GM12878 (cell line): ENCODE measurements around the gene NID1. TPM values are rescaled to one million over a fixed set of nuclear protein-coding genes. Genes with fewer than 3 reads are reported as not detected.

Experiments used
- ATAC-seq: fragments of 200-7000 bp; cut with Tn5 transposase; 3 replicates; pipeline ENCODE4 v1.9.1; 2020; ENCODE audit warnings: mild to moderate bottlenecking, moderate library complexity
- BruUV-seq: library from RNA; stranded (reverse); fragments of 400-500 nt; replicated peaks from 2 replicates; lab custom pipeline; 2021; lab: Mats Ljungman, UMichigan
- CTCF ChIA-PET: fragments of 300-600 bp; sonication (Branson Sonifier 250); formaldehyde crosslinking; extraction: SDS; loops from one replicate; lab custom pipeline; 2021; ENCODE audit warnings: inconsistent platforms; lab: Yijun Ruan, JAX
- POLR2A ChIA-PET: fragments of 350-600 bp; formaldehyde crosslinking; extraction: SDS; loops from one replicate; lab custom pipeline; 2021; ENCODE audit warnings: inconsistent platforms; lab: Charles Lee
- RAD21 ChIA-PET: fragments of 300-600 bp; sonication (Branson Sonifier 250); formaldehyde crosslinking; loops from one replicate; lab custom pipeline; 2023; ENCODE audit warnings: antibody characterized with exemption; ENCODE audit not compliant: unreplicated experiment; lab: Charles Lee
- SMC1A ChIA-PET: fragments of 300-600 bp; sonication (Branson Sonifier 250); formaldehyde crosslinking; loops from one replicate; lab custom pipeline; 2023; ENCODE audit not compliant: unreplicated experiment, uncharacterized antibody; lab: Charles Lee
- DNase-seq: peaks from one replicate; pipeline ENCODE4 v3.0.0-alpha.2; 2011; ENCODE audit warnings: low read depth, low spot score
- FAIRE-seq: peaks from 3 replicates; lab custom pipeline; 2011; peaks lifted over from hg19 to GRCh38; lab: Jason Lieb, UNC
- H2AFZ ChIP-seq: 2 replicates; pipeline ENCODE4 v1.6.0; 2011; ENCODE audit warnings: low read depth, low read length, control low read depth; ENCODE audit not compliant: control insufficient read depth
- H3K27ac ChIP-seq: 2 replicates; pipeline ENCODE4 v1.5.1; 2011; ENCODE audit warnings: control low read depth; ENCODE audit not compliant: control insufficient read depth, insufficient read depth
- H3K27me3 ChIP-seq, 2 experiments: replicated peaks in 1 of 2; 2 replicates each; pipeline versions ENCODE4 v1.6.0 to v1.6.1; 2011; ENCODE audit warnings: low read length in 1 of 2; ENCODE audit not compliant: control insufficient read depth in 2 of 2, insufficient read depth in 2 of 2
- H3K36me3 ChIP-seq, 2 experiments: 2 replicates each; pipeline ENCODE4 v1.5.1; 2011; ENCODE audit warnings: low read length in 1 of 2; ENCODE audit not compliant: control insufficient read depth in 2 of 2, insufficient read depth in 2 of 2
- H3K4me1 ChIP-seq: 2 replicates; pipeline ENCODE4 v1.6.1; 2011; ENCODE audit warnings: mild to moderate bottlenecking, low read length, moderate library complexity, mixed read lengths; ENCODE audit not compliant: control insufficient read depth, insufficient read depth
- H3K4me2 ChIP-seq: 2 replicates; pipeline ENCODE4 v1.6.0; 2011; ENCODE audit warnings: control low read depth; ENCODE audit not compliant: control insufficient read depth, insufficient read depth
- H3K4me3 ChIP-seq: fragments of 200-600 bp; sonication (generic); 2 replicates; pipeline ENCODE4 v1.5.1; 2016
- H3K79me2 ChIP-seq: 2 replicates; pipeline ENCODE4 v1.6.0; 2011; ENCODE audit warnings: low read length; ENCODE audit not compliant: control insufficient read depth, insufficient read depth
- H3K9ac ChIP-seq: 2 replicates; pipeline ENCODE4 v1.8.0; 2011; ENCODE audit warnings: low read length, control low read depth, mixed read lengths; ENCODE audit not compliant: control insufficient read depth, insufficient read depth
- H3K9me3 ChIP-seq: replicated peaks from 3 replicates; pipeline ENCODE4 v1.5.1; 2011; ENCODE audit warnings: mild to moderate bottlenecking, low read length; ENCODE audit not compliant: control insufficient read depth, insufficient read depth
- H4K20me1 ChIP-seq: 2 replicates; pipeline ENCODE4 v1.6.0; 2011; ENCODE audit not compliant: control insufficient read depth, insufficient read depth
- NFYA ChIP-seq: IDR thresholded peaks from 2 replicates; pipeline ENCODE4 v1.6.1; 2011; ENCODE audit warnings: low read depth, mild to moderate bottlenecking, low read length, improper control_type of control experiment, borderline replicate concordance
- NRF1 ChIP-seq: conservative IDR thresholded peaks from 2 replicates; pipeline ENCODE4 v1.6.1; 2011; ENCODE audit warnings: mild to moderate bottlenecking, low read depth, low read length, improper control_type of control experiment
- PAX5 ChIP-seq: IDR thresholded peaks from 2 replicates; pipeline ENCODE4 v1.6.1; 2011; ENCODE audit warnings: low read depth, low read length, borderline replicate concordance
- RCOR1 ChIP-seq: conservative IDR thresholded peaks from 2 replicates; pipeline ENCODE4 v1.6.1; 2012; ENCODE audit warnings: low read depth, low read length, improper control_type of control experiment
- SMAD1 ChIP-seq: fragments of 450-650 bp; IDR thresholded peaks from 2 replicates; pipeline ENCODE4 v1.6.1; 2018; ENCODE audit warnings: mild to moderate bottlenecking, low read depth; ENCODE audit not compliant: partially characterized antibody
- SREBF2 ChIP-seq: IDR thresholded peaks from 2 replicates; pipeline ENCODE4 v1.6.1; 2012; ENCODE audit warnings: mild to moderate bottlenecking, low read length
- STAT1 ChIP-seq: fragments of 450-650 bp; conservative IDR thresholded peaks from 2 replicates; pipeline ENCODE4 v1.6.1; 2014; ENCODE audit warnings: antibody characterized with exemption, mild to moderate bottlenecking
- SUZ12 ChIP-seq: fragments of 200-600 bp; sonication (generic); IDR thresholded peaks from one replicate; pipeline ENCODE4 v1.6.1; 2018; ENCODE audit warnings: antibody characterized with exemption, mild to moderate bottlenecking; ENCODE audit not compliant: unreplicated experiment
- TCF12 ChIP-seq: IDR thresholded peaks from 2 replicates; pipeline ENCODE4 v1.6.1; 2011; ENCODE audit warnings: low read depth, mild to moderate bottlenecking, low read length
- YBX1 ChIP-seq: fragments of 450-650 bp; IDR thresholded peaks from 2 replicates; pipeline ENCODE4 v1.6.1; 2016; ENCODE audit warnings: antibody characterized with exemption
- ZBED1 ChIP-seq: IDR thresholded peaks from 2 replicates; pipeline ENCODE4 v1.6.1; 2016; ENCODE audit warnings: borderline replicate concordance
- ZNF217 ChIP-seq: fragments of 450-650 bp; IDR thresholded peaks from 2 replicates; pipeline ENCODE4 v1.6.1; 2017; ENCODE audit warnings: antibody characterized with exemption, mild to moderate bottlenecking
- WGBS: methylation state at CpG from one replicate; pipeline ENCODE4 v1.1.6; 2016; ENCODE audit warnings: low lambda C conversion rate; ENCODE audit not compliant: insufficient replicate concordance, insufficient coverage; ENCODE audit errors: missing lambda C conversion rate; 5-methylcytosine and 5-hydroxymethylcytosine counted together
- in situ Hi-C: fragments of 300-500 bp; cut with MboI; formaldehyde crosslinking; loops from 9 replicates; pipeline ENCODE4 v1.14.3; 2018; ENCODE audit warnings: mixed read lengths
- intact Hi-C: fragments of 100-400 bp; cut with micrococcal nuclease; formaldehyde crosslinking; loops from one replicate; pipeline ENCODE4 v1.14.2; 2022; ENCODE audit not compliant: unreplicated experiment
- polyA plus RNA-seq, 11 experiments: library from polyadenylated mRNA; depleted of rRNA in 4 of 11; unstranded in 6 of 11; stranded (reverse) in 5 of 11; fragments of >200 nt; fragmentation: Nextera tagmentation in 4 of 11; fragmentation: Illumina TruSeq in 1 of 11; extraction: Ambion mirVana in 4 of 11; extraction: Trizol in 1 of 11; gene quantifications; 1 replicate in 1 of 11; 2 replicates in 10 of 11; pipeline versions ENCODE4 v1.2.1 to v1.2.3, GENCODE V29; 2011 to 2016; ENCODE audit warnings: inconsistent platforms in 2 of 11, missing spikeins in 2 of 11, low read depth in 1 of 11
- total RNA-seq, 4 experiments: library from RNA; depleted of rRNA in 3 of 4; stranded (reverse); fragments of >200 nt in 3 of 4; fragmentation: Illumina TruSeq in 1 of 4; extraction: Trizol in 1 of 4; gene quantifications; 2 replicates each; pipeline versions ENCODE4 v1.2.1 to v1.2.3, GENCODE V29; 2013 to 2021
- TF ChIP-seq, protein P1 (sequence below): IDR thresholded peaks from 2 replicates; pipeline ENCODE4 v1.6.1; 2011; ENCODE audit warnings: low read depth, mild to moderate bottlenecking, low read length, moderate library complexity, borderline replicate concordance; ENCODE audit errors: extremely low read depth
- TF ChIP-seq, protein P2 (sequence below): fragments of 450-650 bp; IDR thresholded peaks from 2 replicates; pipeline ENCODE4 v1.6.1; 2017; ENCODE audit warnings: mild to moderate bottlenecking, moderate library complexity

The NID1 gene
- total and polyA plus RNA-seq, 10 of the 15 experiments (the other 5 are each of a cell fraction or from before 2014, with no cell fraction given): 4.2 to 25.7 (median 11.3) TPM

DNA sequence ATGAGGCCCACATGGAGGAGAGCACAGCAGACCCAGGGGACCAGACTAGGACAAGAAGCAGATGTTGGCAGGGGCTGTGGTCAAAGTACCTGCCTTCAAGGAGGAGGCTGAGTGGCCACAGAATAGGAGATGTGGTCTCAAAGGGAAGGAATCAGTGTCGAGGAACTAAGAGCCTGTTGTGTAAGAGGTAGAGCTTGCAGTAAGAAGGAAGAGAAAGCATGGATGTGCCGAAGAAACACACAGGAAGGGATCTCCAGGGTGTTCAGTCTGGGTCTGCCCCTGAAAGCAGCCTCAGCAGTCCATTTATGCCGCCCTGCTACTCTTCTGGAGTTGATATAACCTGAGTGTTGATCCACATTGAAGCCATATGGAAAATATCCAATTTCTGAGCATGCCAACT, 83.9 kb downstream of the NID1 start:
- CTCF ChIA-PET: interaction anchor here (2.6 kb wide), 1 partner anchor 9 kb away, joined by 8 read pairs; no protein-coding TSS in a partner anchor
- intact Hi-C loops: no loop called here

GRCh38 chr1:235979716-235980333, 85.1 kb downstream of the NID1 start:
- intact Hi-C loops: no loop called here
- H3K79me2 ChIP-seq: no peaks in the 10 kb centered on the region
- FAIRE-seq: no peak

More for the DNA sequence above, 83.9 kb downstream of the NID1 start:
- no TSS peak for BruUV-seq
- H3K27me3 ChIP-seq: no peaks in the 10 kb centered on the region
- no peak for FAIRE-seq
- no peak overlapping the region for H3K4me3 ChIP-seq
- TF ChIP-seq PAX5 (no peak), ZBED1 (no peak), SUZ12 (no peak), NRF1 (no peak), NFYA (no peak), YBX1 (no peak), SMAD1 (no peak), ZNF217 (no peak), SREBF2 (no peak)
- TF ChIP-seq, protein P1, sequence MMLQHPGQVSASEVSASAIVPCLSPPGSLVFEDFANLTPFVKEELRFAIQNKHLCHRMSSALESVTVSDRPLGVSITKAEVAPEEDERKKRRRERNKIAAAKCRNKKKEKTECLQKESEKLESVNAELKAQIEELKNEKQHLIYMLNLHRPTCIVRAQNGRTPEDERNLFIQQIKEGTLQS: no peak
- RAD21 ChIA-PET: interaction anchor here (2.0 kb wide), 1 partner anchor 9 kb away, joined by 6 read pairs; no protein-coding TSS in a partner anchor
- H3K9me3 ChIP-seq: no peaks in the 10 kb centered on the region
- H3K79me2 ChIP-seq: no peaks in the 10 kb centered on the region
- POLR2A ChIA-PET: no interaction called here
- WGBS: 23% methylated on average over 3 of the region's 3 CpGs
- SMC1A ChIA-PET: interaction anchor here (1.0 kb wide), 1 partner anchor 9 kb away, joined by 3 read pairs; no protein-coding TSS in a partner anchor
- no peak overlapping the region for H3K9ac ChIP-seq
- ATAC-seq: no peak
- H3K4me1 ChIP-seq: no peaks in the 10 kb centered on the region
- in situ Hi-C loops: no loop called here
- no peak overlapping the region for H2AFZ ChIP-seq
- H3K27ac ChIP-seq: no peak overlapping the region
- no peak overlapping the region for H3K4me2 ChIP-seq
- peaks cover 0 to 3% of the 10 kb centered on the region in 2 experiments; a peak in 2 of 4 replicates for H3K36me3 ChIP-seq
- no peaks in the 10 kb centered on the region for H4K20me1 ChIP-seq
- DNase-seq: no peak

More at GRCh38 chr1:235979716-235980333, 85.1 kb downstream of the NID1 start:
- in situ Hi-C loops: no loop called here
- ATAC-seq (no peak), DNase-seq (no peak)
- no TSS peak for BruUV-seq
- H3K9me3 ChIP-seq: no peaks in the 10 kb centered on the region
- RAD21 ChIA-PET: no interaction called here
- CTCF ChIA-PET: interaction anchor here (2.6 kb wide), 1 partner anchor 8 kb away, joined by 8 read pairs; no protein-coding TSS in a partner anchor
- WGBS: 89% methylated on average over 12 of the region's 12 CpGs
- H3K36me3 ChIP-seq: peaks cover 0 to 3% of the 10 kb centered on the region in 2 experiments; a peak in 2 of 4 replicates
- H3K4me2 ChIP-seq: no peak overlapping the region
- POLR2A ChIA-PET: no interaction called here
- no peak overlapping the region for H3K9ac ChIP-seq
- H3K4me1 ChIP-seq: no peaks in the 10 kb centered on the region
- no peak overlapping the region for H2AFZ ChIP-seq
- H3K4me3 ChIP-seq: no peak overlapping the region
- no peaks in the 10 kb centered on the region for H4K20me1 ChIP-seq
- no peaks in the 10 kb centered on the region for H3K27me3 ChIP-seq
- H3K27ac ChIP-seq: no peak overlapping the region
- SMC1A ChIA-PET: interaction anchor here (0.7 kb wide), 1 partner anchor 8 kb away, joined by 3 read pairs; no protein-coding TSS in a partner anchor
- TF ChIP-seq, protein P2, sequence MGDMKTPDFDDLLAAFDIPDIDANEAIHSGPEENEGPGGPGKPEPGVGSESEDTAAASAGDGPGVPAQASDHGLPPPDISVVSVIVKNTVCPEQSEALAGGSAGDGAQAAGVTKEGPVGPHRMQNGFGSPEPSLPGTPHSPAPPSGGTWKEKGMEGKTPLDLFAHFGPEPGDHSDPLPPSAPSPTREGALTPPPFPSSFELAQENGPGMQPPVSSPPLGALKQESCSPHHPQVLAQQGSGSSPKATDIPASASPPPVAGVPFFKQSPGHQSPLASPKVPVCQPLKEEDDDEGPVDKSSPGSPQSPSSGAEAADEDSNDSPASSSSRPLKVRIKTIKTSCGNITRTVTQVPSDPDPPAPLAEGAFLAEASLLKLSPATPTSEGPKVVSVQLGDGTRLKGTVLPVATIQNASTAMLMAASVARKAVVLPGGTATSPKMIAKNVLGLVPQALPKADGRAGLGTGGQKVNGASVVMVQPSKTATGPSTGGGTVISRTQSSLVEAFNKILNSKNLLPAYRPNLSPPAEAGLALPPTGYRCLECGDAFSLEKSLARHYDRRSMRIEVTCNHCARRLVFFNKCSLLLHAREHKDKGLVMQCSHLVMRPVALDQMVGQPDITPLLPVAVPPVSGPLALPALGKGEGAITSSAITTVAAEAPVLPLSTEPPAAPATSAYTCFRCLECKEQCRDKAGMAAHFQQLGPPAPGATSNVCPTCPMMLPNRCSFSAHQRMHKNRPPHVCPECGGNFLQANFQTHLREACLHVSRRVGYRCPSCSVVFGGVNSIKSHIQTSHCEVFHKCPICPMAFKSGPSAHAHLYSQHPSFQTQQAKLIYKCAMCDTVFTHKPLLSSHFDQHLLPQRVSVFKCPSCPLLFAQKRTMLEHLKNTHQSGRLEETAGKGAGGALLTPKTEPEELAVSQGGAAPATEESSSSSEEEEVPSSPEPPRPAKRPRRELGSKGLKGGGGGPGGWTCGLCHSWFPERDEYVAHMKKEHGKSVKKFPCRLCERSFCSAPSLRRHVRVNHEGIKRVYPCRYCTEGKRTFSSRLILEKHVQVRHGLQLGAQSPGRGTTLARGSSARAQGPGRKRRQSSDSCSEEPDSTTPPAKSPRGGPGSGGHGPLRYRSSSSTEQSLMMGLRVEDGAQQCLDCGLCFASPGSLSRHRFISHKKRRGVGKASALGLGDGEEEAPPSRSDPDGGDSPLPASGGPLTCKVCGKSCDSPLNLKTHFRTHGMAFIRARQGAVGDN: no peak
- TF ChIP-seq RCOR1: no peak
- TF ChIP-seq STAT1: no peak
- TF ChIP-seq TCF12: no peak
- TF ChIP-seq, all 136 proteins: peak for 0
